Activated T-helper 9 cell treated with anti-CD3 and anti-CD28 coated beads, Interleukin-2, amount 50 U/mL, for 16 hours (primary cell): ENCODE results near the gene URM1.

ENCODE experiments used
- DNase-seq: peaks from one replicate; pipeline ENCODE4 v3.0.0-alpha.2; 2020; ENCODE audit warnings: low read depth

Gene URM1

DNA sequence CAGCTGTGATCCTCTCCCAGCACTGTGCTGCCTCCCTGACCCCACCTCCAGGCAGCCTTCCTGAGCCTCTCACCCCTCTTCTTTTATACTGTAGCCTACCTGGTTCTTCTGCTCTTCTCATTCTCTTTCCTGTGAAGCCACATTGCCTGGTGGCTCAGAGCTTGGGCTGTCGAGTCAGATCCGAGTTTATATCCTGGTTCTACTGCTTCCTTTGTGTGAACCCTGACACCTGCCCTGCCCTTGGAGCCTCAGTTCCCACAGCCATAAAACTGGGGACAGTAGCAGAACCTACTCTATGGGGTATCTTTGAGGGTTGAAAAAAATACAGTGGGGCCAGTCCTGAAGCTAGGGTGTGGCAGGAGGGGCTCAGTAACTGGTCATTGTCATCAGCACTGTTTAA is 22.0 kb upstream of the URM1 start:
- no peak for DNase-seq

GRCh38 chr9:128349772-128350171 is 21.4 kb upstream of the URM1 start:
- DNase-seq = no peak

- no peak for DNase-seq
Observed at GRCh38 chr9:128355451-128355850, 15.7 kb upstream of the URM1 start.

DNA sequence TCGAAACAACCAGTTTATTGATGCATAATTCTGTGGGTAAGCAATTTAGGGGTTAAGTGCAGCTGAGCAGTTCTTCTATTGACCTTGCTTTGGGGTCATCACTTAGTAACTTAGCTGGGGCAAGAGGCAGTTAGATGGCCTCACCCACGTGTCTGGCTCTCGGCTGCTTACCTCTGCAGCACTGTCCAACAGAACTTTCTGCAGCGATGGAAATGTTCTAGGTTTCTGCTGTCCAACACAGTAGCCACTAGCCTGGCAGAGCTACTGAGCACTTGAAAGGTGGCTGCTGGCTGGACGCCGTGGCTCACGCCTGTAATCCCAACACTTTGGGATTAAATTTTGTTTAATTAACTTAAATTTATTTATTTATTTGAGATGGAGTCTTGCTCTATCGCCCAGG is 13.1 kb upstream of the URM1 start:
- DNase-seq = no peak

DNA sequence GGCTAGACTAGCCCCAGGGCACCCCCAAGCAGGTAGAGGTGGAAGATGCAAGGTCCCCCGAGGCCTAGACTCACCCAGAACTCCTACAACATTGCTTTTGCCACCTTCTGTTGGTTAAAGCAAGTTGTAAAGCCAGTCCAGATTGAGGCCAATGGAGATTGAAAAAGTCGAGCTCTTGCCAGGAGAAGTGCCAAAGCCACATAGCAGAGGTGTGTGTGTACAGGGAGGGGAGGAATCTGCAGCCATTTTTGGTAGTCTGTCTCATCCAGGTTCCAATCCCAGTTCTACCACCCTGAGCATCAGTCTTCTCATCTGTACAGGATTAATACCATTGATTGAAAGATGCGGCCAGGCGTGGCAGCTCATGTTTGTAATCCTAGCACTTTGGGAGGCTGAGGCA is 12.3 kb upstream of the URM1 start:
- DNase-seq = no peak

DNA sequence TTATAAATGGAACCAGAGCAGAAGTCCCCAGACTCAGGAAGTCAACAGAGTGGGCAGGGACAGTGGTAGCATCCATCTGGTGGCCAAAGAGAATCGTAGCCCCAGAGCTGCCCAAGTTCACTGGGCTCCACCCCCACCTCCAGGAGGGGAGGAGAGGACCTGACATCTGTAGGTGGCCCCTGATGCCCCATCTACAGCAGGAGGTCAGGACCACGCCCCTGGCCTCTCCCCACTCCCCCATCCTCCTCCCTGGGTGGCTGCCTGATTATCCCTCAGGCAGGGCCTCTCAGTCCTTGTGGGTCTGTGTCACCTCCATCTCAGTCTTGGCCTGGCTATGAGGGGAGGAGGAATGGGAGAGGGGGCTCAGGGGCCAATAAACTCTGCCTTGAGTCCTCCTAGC is 10.3 kb upstream of the URM1 start:
- no peak for DNase-seq

- no peak for DNase-seq
Observed at GRCh38 chr9:128361296-128361985, 9.7 kb upstream of the URM1 start.

DNA sequence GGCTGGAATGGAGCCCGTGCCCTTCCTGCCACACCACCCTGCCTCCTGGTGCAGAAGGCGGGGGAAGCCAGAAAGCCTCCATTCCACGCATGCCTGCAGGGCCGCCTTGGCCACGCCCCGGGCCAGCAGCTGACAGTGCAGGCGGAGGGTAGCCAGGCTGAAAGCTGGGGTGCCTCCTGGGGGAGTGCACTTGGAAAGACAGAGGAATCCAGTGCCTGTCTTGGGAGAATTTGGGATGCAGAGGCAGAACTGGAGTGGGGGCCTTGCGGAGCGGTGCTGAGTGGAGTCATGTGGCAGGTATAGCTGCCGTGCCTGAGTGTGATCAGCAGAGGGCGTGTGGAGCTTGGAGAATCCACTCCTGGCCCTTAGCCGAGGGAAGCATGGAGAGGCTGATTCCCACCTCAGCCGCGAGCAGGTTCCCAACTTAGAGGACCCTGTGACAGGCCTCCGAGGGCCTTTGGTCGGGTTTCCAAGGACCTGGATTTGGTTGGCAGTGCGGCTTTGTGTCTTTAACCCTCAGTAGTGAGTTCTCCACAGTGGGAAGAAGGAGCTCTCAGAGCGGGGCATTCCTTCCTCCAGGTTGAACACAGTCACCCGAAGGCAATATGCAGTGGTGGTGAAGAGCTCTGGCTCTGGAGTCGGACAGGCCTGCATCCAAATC is 9.1 kb upstream of the URM1 start:
- DNase-seq = peak; percentile 44

DNA sequence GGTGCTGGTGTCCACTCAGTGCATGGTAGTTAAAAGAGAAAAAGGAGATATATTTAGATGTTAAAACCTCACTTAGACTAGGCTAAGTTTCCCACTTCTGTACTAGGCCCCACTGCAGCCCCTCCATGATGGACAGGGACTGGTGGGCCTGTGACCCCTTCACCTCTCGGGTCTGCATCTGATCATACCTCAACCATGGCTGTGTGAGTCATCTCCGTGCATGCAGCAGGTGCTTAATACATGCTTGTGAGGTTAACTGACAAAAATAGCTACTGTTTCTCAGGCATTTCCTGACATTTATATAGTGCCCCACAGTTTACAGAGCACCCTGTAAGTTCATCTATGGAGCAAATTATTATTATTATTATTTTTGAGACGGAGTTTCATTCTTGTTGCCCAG is 8.4 kb upstream of the URM1 start:
- DNase-seq = no peak

GRCh38 chr9:128365525-128365924 is 5.6 kb upstream of the URM1 start:
- DNase-seq = no peak

DNA sequence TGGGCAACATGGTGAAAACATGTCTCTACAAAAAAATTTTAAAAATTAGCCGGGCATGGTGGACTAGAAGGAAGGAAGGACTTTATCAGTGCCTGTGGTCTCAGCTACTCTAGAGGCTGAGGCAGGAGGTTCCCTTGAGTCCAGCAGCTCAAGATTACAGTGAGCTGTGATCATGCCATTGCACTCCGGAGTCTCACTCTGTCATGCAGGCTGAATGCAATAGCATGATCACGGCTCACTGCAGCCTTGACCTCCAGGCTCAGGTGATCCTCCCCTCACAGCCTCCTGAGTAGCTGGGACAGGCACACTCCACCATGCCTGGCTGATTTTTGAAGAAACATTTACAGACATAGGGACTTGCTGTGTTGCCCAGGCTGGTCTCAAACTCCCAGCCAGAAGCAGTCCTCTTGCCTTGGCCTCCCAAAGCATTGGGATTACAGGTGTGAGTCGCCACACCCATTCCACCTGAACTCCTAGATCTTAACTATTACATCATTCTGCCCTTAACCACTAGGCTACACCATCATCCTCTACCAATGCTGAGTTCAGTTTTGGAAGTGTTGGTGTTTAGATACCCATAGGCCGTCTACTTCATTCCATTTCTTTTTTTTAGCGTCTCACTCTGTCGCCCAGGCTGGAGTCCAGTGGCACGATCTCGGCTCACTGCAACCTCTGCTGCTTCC is 2.0 kb upstream of the URM1 start:
- DNase-seq = no peak

DNA sequence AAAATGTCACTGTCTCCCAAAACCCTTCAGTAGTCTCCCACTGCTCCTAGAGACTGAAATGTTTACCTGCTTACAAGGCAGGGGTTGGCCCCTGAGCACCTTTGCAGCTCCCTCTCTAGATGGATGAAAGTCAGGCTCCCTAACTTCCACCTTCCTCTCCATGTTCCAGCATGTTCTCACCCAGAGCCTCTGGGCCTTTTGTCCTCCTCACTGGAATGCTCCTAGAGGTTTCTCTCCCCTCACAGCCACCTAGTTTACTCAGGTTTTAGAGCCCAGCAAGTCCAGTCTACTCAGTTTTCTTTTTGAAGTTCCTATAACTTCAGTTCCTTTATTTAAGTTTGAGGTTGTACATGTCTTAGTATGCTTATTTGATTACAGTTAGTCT is 815 bp upstream of the URM1 start:
- no peak for DNase-seq

DNA sequence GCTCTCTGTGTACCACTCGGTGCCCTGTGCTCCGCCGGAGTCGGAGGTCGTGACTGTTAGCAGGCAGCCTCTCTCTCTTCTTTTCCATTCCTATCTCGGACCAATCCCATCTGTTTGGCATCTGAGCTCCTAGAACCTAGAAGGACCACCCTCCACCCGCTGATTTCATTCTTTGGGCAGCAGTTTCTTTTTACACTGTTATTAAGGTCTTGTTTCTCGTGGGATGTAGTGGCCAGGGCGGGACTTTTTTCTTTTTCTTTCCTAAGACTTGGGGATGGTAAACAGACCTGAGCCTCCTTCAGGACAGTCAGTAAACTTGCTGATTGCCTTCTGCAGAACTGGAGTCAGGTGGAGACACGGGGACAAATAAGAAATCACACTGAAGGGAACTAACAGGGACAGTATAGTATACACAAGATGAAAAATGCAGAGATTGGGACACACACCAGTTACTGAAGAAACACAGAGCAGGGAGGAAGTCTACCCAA is 500 bp downstream of the URM1 start:
- no peak for DNase-seq

DNA sequence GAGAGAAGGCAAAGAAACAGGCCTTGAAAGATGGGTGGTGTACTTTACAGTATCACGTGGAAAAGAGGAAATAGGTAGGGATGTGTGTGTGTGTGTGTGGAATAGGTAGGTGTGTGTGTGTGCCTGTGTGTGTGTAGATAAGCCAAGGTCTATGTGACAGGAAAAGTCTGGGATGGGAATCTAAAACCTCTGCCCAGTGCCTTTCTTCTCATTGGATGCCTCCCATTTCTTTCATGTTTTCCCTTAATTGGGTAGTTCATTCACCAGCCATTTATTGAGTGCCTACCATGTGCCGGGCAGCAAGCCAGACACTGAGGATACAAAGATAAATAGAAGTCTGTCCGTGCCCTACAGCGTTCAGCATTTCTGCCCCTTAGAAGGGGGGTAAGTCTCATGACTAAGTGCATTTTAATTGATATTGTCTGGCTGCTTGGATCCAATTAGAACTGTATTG is 1.0 kb downstream of the URM1 start:
- DNase-seq = no peak

GRCh38 chr9:128372784-128373183 is 1.6 kb downstream of the URM1 start:
- no peak for DNase-seq

- no peak for DNase-seq
Observed at GRCh38 chr9:128374221-128374675, 3.1 kb downstream of the URM1 start.

DNA sequence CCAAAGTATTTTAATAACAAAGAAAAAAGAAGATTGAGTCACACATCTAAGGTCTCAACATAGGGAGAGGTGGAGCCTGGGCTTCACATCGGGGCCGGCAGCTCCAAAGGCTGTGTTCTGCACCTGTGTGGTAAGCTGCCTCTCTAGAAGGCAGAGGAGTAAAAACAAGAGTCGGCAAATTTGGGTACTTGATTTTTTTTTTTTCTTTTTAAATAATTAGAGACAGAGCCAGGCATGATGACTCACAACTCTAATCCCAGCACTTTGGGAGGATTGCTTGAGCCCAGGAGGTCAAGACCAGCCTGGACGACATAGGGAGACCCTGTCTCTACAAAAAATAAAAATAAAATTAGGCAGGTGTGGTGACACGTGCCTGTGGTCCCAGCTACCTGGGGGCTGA is 4.7 kb downstream of the URM1 start:
- DNase-seq = no peak

DNA sequence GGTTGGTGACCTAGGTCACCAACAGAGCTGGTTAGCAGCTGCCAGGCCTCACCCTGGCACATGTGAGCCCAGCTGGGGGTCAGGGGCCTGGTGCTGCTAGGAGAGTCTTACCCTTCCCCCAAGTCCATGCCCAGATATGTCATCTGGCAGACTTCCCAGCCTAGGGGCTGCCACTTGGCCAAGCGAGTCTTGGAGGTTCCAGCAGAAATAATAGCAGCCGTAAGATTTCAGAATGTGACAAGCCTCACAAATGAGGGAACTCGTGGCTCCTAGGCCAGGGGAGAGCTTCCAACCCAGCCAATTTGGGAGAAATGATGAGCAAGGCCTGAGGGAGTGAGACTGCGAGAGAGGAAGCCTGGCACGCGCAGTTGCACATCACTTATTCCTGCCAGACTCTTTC is 11.1 kb downstream of the URM1 start:
- no peak for DNase-seq

- no peak for DNase-seq
Observed at GRCh38 chr9:128383007-128383753, 12.0 kb downstream of the URM1 start.

DNA sequence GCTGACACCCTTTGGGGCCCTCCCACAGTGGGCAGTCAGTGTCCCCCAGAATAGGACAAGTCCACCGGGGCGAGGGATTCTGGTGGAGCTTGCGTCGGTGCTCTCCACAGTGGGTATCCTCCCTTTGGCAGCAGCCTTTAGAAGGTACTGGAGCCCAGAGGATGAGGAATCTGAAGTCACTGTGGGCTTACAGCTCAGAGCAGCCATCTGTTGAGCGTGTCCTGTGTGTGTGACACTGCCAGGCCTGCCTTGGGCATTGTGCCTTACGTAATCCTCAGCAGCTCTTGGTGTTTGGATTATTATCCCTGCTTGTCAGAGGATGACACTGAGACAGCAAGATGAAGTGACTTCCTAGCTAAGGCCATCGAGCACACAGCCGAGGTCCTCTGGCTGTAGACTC is 12.6 kb downstream of the URM1 start:
- DNase-seq = no peak

- DNase-seq = no peak
Observed at GRCh38 chr9:128384801-128385495, 13.8 kb downstream of the URM1 start.
